GM18507 (cell line): ENCODE results near the gene PCBD1.

ENCODE experiments used
- DNase-seq: peaks from one replicate; pipeline ENCODE4 v3.0.0; 2011; ENCODE audit warnings: low read depth; ENCODE audit not compliant: insufficient read length; ENCODE audit errors: extremely low spot score
- FAIRE-seq: peaks from 2 replicates; lab custom pipeline; 2011; peaks lifted over from hg19 to GRCh38; lab: Jason Lieb, UNC

The PCBD1 gene

DNA sequence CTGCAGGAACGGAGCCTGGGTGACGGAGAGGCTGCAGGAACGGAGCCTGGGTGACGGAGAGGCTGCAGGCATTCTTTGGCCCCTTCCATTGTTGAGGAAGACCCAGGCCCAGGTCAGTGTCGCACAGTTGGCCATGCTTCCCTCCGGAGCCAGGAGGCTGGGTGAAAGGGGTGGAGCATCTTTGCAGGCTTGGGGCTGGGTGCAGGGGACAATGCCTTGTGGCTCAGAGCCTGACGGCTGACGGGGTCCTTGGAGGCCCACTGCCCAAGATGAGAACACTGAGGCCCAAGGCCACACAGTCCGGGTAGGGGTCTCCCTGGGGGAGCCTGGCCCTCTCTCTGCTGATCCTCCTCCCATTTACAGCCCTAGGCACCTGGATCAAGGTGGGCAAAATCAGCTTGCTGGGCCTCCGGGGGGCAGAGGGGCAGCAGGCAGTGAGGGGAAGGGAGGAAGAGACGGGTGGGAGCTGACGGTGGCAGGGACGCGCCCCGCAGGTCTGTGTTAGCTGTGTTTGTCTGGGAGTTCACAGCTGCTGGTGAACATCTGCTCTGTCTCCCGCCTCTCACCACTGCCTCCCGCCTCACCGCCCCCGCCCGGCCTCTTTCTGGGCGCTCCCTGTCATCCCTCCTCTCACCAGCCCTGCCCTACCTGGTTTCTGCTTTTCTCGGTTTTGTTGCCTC is 30.6 kb upstream of the PCBD1 start:
- no peak for DNase-seq
- FAIRE-seq, result no peak

DNA sequence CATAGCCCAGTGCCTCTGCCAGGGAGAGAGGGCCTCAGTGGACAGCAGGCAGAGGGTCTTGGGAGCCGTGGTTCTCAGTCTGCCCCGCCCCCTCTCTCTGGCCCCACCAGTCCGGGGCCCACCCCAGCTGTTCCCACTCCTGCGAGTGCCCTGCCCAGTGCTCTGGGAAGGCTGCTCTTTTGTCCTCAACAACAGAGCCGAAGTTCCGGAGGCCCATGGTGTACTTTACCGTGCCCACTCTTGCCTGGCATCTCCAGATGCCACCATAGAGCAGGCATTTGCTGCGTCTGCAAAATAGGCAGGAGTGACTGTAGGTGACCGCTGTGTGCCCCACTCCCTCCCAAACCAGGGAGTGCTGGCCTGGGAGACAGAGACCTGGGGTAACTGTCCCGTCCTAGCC is 29.3 kb upstream of the PCBD1 start:
- FAIRE-seq, result no peak

DNA sequence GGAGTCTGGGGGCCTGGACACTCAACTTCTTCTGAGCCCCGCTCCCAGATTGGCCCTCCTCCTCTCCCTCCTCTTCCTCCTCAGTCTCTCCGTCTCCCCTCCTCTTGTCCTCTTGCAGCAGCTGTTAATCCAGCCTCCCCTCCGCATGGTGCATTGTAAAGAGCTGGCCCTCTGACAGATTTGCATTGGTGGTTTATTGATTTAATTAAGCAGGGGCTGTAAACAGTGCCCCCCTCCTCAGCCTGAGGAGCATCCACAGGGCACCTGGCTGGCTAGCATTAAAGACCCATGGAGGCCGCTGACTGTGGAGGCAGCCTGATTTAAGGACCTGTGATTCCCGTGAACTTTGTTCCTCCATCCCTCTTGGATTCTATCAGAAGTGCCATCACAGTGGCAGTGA is 28.9 kb upstream of the PCBD1 start:
- no peak for FAIRE-seq
- DNase-seq, result no peak

More for the DNA sequence above, 29.3 kb upstream of the PCBD1 start:
- no peak for DNase-seq

DNA sequence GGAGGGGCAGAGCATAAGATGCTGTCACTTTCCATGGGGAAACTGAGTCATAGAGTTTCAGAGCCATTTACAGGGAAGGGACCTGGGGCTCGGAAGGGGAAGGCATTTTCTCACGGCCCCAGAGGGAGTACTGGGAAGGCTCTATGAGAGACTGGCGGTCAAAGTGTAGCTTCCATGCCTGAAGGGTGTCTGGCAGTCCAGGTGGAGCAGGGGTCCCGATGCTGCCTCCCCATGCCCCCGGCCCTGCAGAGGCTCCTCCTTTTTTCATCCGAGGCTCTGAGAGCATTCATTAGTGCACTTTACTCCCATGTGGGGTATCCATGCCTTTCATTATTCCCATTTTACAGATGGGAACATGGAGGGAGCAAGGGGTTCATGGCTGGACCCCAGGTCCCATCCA is 27.9 kb upstream of the PCBD1 start:
- no peak for FAIRE-seq
- DNase-seq, result no peak

DNA sequence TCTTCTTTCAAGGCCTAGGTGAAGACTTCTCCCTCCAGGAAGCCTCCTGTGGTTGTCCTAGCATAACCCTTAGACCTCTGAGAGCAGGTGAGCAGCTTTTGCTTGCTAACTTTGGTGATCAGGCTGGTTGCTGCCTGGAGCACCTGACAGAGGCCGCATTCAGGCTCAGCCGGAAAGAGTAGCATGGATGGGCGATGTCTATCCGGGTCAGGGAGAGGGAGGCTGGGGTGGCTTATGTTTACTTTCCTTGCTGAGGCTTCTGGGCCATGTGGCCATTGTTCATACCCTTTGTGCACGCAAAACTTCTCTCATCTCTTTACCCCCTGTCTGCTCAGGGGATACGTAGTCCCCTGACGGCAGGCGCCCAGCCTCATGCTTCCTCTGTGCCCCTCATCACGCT is 27.4 kb upstream of the PCBD1 start:
- FAIRE-seq (no peak), DNase-seq (no peak)

DNA sequence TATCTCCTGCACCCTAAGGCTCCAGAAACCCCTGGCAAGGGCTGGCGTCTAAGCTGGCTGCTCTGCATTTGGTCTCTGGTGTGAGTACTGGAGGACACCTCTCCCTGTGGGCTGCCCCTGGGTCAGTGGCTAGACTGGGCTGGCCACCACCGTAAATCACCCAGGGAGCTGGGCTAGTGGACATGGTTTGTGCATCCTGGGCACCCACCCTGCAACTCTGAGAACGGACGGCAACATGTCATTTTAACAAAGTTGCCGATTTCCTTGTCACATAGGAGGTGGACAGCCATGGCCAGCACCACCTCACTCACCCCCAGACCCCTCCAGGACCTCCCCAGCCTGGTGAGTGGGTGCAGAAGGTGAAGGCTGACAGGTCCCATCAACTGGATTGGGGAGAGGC is 26.8 kb upstream of the PCBD1 start:
- FAIRE-seq, result no peak
- no peak for DNase-seq

DNA sequence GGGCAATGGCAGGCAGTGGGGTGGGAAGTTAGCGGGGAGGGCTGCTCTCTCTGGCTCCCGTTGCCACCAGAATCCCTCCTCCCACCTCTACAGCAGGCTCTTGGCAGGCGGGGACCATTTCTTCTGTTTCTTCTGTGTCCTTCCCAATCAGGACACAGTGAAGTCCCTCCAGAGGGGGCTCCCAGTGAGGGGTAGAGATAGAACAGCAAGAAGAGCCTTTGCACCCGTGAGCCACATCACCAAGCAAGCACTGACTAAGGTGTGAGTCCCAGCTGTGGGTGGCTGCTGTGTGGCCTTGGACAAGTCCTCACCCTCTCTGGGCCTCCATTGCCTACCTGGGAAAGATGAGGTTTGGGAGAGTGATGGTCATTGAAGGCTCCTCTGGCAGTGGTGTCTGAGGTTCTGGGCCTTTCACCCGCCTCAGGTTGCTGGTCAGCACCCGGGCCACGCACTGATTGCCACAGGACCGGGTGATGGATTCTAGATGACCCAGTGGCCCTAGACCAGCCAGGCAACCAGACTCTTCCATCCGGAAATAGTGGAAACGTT is 26.0 kb upstream of the PCBD1 start:
- FAIRE-seq (no peak), DNase-seq (no peak)

DNA sequence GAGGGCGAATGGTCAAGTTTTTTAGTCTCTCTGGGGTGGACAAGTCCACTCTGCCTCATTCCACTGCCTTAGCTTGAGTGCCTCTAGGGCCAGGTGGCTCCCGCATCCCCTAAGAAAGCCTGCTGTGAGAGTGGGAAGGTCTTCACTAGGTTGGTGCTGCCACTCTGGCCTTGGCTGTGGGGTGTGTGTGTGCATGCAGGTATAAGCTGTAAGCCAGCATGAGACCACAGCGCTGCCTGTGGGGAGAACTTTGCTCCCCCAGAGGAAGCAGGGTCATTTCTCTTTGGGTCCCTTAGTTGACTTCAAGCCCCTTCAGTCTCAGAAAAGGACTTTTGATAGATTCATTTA is 25.5 kb upstream of the PCBD1 start:
- FAIRE-seq, result no peak
- no peak for DNase-seq

DNA sequence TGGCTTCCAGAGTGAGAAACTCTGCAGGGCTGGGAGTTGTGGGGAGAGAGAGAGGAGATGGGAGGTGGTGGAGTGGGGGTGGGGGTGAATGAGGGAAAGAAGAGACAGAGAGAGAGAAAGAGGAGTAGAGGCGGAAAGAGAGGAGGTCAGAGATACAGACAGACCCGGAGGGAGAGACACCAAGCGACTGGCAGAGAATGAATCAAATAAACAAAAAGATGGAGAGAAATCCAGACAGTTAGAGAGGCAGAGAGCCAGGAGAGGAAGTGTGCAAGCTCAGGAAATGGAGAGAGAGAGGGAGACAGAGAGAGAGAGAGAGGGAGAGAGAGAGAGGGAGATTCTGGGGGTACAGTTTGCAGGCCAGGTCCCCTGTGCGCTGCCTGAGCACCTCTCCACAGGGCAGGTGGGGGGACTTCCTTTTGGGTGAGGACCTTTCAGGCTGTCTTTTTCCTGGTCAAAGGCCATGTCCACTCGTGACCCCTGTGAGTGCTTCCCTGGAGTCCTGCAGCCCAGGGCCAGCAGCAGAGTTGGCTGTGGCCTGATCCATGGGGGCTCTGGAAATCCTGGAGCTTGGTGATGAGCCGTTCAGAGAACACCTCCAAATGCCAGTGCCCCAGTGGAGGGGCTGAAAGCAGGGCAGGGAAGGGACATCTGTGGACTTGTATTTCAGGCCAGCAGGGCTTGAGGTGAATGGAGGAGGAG is 25.0 kb upstream of the PCBD1 start:
- FAIRE-seq (no peak), DNase-seq (no peak)

DNA sequence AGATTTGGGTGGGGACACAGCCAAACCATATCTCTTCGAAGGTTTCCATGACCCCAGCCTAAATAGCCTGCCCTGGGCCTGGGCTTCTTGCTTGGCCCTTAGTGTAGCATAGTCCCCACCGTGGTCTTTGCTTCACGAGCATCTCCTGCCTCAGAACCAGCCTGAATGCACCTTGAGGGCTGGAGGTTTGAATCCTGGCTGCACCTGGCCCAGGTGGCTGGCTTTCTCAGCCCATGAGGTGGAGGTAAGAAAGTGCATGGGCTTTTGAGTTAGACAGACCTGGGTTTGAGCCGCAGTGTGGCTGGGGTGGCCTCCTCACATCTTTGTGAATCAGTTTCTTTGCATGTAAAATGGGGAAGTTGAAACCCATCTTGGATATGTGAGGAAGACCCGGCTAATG is 24.2 kb upstream of the PCBD1 start:
- DNase-seq (no peak), FAIRE-seq (no peak)

DNA sequence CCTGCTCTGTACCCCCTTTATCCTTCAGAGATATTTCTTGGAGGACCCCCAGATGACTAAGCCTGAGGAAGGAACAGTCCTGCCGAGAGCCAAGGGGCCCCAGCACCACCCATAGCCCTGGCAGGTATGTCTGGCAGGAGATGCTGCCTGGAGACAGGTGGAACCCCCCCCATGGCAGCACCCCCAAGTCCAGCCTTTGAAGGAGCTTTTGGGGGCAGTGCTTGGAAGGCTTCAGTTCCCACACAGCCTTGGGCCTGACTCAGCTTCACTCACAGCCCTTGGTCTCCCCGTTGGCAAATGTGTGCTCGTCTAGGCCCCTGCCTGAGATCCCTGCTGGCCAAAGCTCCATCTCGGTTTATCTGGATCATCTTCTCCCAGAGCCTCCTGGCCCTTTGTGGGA is 23.0 kb upstream of the PCBD1 start:
- no peak for FAIRE-seq
- DNase-seq, result no peak

DNA sequence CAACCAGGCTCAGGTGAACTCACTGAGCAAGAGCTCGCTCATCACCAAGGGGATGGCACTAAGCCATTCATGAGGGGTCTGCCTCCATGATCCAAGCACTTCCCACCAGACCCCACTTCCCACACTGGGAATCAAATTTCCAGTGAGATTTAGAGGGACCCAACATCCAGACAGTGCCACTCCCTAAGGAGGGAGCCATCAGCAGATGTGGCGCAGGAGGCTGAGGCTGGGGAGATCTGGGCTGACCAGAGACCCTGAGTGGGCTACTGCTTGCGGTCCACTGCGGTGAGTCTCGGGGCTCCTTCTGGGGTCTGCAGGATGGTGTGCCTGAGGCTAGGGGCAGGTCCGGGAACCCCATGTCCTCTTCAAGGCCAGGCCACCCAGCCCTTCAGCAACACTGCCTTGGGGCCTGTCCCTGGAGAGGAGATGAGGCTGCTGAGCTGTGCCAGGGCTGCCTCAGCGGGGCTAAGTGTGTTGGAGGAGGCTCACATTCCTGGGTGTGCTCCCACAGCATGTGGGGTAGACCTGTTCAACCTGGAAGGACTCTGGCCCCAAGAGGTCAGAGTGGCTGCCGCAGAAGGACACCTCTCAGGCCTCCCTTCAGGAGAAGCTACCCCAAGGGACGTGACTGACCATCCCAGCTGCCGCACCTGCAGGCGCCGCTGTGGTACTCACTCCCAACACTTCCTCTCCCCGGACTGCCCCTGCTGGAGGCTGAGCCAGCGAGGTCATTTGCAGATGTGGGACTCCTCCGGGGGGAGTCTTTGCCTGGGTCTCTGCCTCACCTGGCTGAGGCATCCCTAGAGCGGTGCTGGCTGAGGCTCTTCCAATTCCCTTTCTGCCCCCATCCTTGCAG is 22.3 kb upstream of the PCBD1 start:
- FAIRE-seq (no peak), DNase-seq (no peak)

DNA sequence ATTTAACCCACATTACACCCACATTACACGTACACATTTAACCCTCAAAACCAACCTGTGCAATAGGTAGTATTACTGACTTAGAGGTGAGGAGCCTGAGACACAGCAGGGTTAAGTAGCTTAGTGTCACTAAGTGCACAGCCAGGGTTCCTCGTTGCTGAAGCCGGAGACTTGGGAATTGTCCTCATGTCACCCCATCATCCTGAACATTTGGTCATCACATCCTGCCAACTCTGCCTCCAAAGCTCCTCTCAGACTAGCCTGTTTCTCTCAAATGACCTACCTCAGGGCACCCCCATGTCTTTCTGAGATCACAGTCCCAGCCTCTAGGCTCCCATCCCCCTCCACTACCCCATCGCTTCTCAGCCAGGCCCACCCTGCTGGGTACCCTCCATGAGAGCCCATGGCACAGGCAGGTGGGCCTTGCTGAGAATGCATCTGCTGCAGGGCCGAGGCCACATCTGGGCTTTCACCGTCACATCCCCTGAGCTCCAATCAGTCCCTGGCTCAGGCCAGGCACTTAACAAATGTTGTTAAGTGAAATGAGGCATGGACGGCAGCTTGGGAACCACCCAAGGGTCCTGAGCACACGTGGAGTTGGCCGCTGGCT is 21.1 kb upstream of the PCBD1 start:
- no peak for FAIRE-seq
- no peak for DNase-seq

DNA sequence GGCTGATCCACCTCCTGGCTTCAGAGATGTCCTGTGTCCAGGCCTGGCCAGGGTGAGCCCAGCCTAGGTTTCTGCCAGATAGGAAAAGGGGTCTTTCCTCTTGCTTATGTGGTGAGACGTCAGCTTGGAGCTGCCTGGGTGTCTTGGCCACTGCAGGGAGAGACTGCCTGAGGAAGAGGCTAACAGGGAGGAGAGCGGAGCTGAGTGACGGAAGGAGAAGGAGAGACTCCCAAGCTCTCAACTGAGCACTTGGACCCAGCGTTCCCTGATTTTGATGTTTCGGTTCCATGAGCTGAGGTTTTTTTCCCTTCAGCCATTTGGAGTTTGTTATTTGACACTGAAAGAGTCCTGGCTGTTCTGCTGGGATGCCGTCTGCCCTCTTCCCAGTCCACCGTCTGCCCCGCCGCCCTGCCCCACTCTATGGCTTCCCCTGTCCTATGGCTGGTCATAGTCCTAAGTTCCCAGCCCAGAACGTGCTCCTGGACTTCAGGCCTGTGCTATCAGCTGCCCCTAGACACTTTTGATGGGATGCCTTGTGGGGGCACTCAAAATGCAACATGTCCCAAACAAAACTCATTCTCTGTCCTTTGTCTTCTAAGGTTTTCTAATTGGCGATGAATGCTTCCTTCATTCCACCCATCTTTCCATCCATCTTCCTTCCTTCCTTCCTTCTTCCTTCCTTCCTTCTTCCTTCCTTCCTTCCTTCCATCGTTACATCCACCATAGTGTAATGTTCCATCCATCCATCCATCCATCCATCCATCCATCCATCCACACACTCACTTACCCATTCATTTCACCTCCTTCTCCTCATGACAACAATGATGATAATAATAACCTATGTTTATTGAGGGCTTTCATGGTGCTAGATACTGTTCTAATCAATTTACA is 20.3 kb upstream of the PCBD1 start:
- DNase-seq, result no peak
- no peak for FAIRE-seq

DNA sequence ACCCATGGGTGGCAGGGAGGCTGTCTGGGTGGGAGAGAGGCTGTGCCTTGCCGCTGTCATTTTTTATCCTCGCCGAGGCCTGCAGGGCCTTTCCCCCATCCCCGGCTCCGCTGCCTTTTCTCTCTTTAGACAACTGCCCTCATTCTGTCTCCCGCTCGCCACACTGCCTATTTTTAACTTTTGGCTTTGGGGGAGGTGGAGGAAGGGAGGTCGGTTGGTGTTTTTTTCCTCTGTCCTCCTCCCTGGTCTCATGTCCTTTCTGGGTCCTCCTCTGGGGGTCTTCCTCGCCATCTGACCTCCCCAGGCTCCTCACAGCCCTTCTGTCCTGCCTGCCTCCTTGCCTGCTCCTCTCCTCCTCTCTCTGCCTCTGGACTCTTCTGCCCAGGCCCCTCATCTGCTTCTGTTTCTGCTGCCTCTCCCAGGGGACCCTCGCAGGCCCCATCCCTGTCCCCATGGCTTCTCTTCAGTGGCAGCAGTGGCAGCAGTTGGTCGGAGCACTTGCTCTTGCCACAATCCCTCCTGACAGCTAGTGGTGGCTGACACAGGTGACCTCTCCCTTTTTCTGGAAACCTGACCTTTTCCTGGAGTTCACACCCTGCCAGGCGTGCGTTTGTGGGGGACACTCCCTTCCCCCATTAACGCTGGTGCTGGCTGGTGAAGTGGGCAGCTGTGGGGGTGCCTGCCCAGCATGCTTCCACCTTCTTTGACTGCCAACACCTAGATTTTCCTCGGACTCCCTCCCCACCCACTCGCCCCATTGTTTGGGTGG is 19.5 kb upstream of the PCBD1 start:
- no peak for FAIRE-seq

DNA sequence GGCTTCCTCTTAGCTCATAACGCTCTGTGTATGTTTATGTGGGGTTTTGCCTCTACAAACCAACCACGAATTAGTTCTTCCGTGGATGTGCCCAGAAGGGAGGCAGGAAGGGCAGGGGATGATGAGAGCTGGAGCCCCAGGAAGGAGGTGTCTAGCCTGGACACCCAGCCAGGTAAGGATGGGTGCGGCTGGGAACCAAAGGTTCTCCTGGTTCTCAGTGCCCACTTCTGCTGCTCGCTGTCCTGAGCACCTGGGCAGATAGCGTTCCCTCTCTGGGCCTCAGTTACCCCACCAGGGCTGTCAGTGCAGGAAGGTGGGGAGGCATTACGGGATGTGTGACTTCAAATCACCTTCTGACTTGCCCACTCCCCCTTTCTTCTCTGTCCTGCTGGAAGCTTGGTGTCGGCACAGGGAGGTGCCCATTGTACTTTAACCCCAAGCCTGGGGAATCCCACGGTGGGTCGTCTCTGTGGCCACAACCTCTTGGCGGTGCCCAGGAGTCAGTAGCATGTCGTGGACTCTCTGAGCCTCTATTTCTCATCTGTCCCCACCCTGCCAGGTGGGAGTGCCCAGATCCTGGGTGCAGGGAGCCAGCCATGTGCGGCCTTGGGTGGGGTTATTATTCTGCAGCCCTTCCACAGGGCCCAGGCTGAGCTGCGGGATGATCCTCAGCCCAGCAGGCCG is 18.7 kb upstream of the PCBD1 start:
- DNase-seq (no peak), FAIRE-seq (no peak)

More for the DNA sequence above, 19.5 kb upstream of the PCBD1 start:
- DNase-seq, result no peak

DNA sequence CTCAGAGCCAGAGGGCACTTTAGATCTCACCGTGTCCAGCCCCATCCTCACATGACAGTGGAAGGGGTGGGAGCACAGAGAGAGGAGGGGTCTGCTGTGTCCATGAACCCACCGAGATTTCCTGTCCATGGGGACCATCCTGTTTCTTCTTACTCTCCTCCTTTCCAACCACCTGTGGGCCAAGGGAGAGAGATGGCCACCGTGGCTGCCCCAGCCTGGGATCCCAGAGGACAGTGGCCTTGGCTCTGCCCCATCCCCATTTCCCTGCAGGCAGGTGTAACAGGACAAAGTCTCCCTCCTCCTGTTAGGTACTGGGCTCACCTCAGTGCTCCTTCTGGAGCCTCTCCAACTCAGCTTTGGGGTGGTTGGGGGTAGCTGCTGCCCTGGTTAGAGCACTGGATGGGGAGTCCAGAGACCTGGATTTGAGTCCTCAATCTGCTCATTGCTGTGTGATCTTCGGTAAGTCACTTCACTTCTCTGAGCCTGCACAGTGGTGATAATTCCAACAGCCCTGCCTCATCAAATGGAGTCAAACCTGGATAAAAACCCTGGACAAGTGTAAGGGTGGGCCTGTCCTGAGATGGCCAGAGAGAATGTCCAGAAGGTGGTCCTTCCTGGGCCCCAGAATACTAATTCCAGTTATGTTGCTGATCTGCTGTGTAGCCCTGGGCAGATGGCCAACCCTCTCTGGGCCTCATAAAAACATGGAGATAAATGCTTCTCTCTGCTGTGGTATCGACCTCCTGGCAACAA is 17.8 kb upstream of the PCBD1 start:
- no peak for DNase-seq
- no peak for FAIRE-seq
